Subcutaneous preadipocyte (primary cell): ENCODE measurements around the gene TFRC. TPM values are rescaled to one million over a fixed set of nuclear protein-coding genes. Genes with fewer than 3 reads are reported as not detected.

Source experiments
- small RNA-seq: library from RNA; depleted of rRNA; stranded (forward); fragments of <200 nt; gene quantifications from one replicate; pipeline ENCODE3, GENCODE V24; 2012
- total RNA-seq: library from RNA; depleted of rRNA; stranded (reverse); fragments of >200 nt; gene quantifications from 2 replicates; pipeline ENCODE4 v1.2.3, GENCODE V29; 2012

Gene TFRC
- total RNA-seq, result 157 and 191 TPM in 2 replicates

DNA sequence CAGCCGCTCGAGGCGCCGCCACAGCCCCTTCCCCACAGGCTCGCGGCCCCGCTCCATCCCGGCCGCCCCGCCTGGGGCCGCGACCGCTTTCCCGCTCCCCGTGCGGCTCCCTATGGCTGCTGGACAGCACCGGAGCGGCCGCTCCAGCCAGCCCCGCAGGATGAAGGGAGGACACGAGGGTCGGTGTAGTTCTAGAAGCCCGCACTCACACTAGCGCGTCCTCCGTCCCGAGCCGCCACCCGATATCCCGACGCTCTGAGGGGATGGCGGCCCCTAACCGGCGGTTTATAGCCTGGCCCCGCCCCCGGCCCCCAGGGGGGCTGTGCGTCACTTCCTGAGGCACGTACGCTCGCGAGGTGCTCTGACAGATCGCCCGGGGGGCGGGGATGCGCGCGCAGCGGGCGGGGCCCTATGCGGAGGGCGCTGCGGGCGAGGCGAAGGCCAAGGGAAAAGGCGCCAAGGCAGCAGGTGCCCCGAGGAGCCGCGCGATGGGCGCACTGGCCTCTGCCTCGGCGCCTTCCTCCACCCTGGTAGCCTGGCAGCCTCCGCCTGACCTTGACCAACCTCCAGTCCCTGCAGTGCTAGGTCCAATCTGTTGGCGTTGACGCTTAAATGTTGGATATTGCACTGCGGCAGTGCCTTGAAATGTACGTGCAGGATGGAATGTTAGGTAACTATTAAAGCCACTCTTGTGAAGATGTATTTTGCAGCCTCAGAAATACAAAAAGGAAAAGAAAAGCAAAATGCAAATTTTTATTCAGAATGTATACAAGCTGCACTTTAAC, at the start of gene TFRC:
TFRC (minus strand) TSS at position 257 of the 785 bp plus-strand sequence. CDS start 4,991 bp downstream, outside the sequence.

Small RNA genes within 50 kb of the gene (small RNA-seq; reads per million reads assigned to genes)
- gene RNU7-18P, result 0.08 reads per million

Other genes with a start within 250 kb of the TFRC start
- gene TNK2, start 173.5 kb downstream of the TFRC start, total RNA-seq, result 5.9 and 8.6 TPM in 2 replicates
- not detected in 2 replicates for gene ZDHHC19, start 129.3 kb upstream of the TFRC start, total RNA-seq
- gene SLC51A, start 134.4 kb upstream of the TFRC start, total RNA-seq, result not detected in 2 replicates
- gene PCYT1A, start 205.6 kb upstream of the TFRC start, total RNA-seq, result 73.5 and 77.2 TPM in 2 replicates
- gene DYNLT2B, start 236.2 kb upstream of the TFRC start, total RNA-seq, result 6.5 and 7.0 TPM in 2 replicates